ENCODE measurements around the gene SPATA21. TPM values are rescaled to one million over a fixed set of nuclear protein-coding genes. Genes with fewer than 3 reads are reported as not detected.
"Not testable (repeated sequence)": the region's sequence is repeated elsewhere in the genome, so short reads cannot be mapped to it uniquely, and the experiment has no call there.

SPATA21 gene, protein sequence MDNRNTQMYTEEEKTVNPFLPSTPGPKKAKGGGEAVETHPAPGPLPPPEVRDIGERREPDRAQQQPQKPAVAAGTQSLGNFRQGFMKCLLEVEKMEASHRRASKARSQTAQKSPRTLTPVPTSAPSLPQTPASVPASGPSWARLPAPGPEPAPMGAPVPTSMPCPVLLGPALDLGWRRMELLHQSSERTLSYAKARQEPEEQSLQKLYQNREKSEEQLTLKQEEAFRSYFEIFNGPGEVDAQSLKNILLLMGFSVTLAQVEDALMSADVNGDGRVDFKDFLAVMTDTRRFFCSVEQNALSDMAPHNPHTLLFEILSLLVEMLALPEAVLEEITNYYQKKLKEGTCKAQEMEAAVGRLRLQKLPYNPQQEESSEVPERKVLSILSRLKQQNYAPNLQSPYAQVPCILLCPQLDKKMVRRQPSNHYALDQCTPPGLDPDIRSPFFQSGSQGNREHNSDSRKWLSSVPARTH
- total RNA-seq (2014; rRNA removed; shearing (Covaris generic)), result not detected in 2 replicates

DNA sequence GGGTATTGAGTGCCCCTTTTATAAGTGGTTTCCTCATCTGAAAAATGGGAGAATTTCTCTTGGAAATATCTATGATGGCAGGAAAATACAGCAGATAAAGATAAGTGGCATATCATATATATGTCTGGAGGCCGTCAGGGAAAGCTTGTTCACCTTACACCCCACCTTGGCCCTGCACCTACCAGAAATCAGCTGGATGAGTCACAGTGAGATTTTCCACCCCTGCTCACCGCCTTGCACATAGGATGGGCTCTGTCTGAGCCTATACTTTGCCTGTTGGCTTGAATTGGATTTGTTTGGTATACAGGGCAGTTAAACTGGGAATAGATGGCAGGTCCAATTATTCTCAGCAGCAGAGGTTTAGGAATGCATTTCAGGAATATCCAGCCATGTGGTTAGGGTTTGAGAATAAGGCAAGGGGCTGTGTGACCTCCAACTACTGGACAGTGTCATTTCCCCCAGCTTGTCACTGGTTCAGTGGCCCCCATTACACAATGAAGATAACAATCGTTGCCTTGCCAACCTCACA lies at the start of gene SPATA21:
Gene SPATA21, minus strand, starts transcription at position 479 of the 529 bp plus-strand sequence. CDS start 6,053 bp downstream, outside the sequence.
- no peak for DNase-seq (ENCODE audit: low spot score)

DNA sequence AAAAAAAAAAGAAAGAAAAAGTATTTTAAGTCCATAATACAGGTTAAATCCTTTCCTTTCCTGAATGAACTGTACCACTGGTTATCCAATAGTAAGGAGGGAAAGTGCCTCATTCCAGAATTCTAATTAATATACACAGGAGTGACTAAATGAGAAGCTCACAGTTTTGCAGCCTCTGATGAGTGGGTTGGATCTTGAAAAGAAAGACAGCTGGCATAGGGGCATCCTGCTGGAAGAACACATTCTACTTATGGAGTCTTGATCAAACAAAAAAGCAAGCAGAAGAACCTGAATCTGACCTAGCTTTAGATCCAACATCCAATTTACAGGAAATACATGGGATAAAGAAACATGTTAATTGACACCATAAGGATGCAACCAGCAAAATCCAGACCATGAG lies 49.8 kb upstream of the SPATA21 start:
- not testable (repeated sequence) for DNase-seq (ENCODE audit: low spot score)

DNA sequence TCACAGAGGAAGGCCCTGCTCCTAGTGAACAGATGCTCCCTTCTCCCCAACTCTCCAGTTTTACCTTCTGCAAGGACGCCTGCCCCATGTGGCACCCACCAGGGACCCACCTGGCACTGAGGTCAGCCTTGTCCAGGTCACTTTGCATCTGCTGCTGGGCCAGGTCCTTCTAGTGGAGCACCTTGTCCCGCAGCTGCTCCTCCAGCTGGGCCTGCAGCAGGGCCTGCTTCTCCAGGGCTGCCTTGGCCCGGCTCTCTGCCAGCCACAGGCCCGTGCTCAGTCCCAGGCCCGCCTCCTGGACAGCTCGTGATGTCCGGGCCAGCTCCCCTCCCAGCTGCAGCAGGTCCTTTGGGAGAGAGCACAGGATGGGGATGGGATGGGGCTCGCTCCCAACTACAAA lies 49.1 kb upstream of the SPATA21 start:
- not testable (repeated sequence) for DNase-seq (ENCODE audit: low spot score)

DNA sequence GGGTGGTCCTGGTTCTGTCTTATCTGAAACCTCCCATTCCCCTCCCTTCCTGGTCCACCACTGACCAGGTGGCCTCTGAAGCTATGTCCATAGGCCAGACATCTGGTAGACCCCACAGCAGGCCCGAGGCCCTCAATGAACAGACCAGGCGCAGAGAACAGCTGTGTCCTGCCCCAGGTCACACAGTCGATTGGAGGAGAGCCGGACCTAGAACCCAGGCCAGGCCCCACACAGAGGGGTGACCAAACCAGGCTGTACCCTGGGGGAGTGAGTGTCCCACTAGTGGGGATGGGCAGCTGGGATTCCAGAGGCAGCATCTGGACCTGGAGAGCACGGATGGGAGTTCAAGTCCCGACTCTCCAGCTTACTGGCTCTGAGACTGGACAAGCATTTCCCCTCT lies 47.7 kb upstream of the SPATA21 start:
- DNase-seq (ENCODE audit: low spot score), result no peak

DNA sequence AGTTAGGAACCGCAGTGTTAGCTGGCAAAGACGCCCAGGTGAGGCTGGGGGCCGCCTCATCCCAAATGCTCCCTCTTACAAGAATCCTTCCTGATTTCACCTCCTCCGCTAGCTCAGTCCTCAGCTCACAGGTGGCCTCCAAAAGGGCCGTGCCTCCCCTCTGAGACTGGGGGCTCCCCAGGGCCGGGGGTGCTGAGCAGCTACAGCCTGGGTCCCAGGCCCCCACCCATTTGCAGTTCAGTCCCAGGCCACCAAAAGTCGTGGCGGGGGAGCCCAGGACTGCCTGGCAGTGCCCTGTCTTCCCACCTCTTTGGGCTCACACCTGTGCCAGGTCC lies 47.2 kb upstream of the SPATA21 start:
- DNase-seq (ENCODE audit: low spot score), result no peak

DNA sequence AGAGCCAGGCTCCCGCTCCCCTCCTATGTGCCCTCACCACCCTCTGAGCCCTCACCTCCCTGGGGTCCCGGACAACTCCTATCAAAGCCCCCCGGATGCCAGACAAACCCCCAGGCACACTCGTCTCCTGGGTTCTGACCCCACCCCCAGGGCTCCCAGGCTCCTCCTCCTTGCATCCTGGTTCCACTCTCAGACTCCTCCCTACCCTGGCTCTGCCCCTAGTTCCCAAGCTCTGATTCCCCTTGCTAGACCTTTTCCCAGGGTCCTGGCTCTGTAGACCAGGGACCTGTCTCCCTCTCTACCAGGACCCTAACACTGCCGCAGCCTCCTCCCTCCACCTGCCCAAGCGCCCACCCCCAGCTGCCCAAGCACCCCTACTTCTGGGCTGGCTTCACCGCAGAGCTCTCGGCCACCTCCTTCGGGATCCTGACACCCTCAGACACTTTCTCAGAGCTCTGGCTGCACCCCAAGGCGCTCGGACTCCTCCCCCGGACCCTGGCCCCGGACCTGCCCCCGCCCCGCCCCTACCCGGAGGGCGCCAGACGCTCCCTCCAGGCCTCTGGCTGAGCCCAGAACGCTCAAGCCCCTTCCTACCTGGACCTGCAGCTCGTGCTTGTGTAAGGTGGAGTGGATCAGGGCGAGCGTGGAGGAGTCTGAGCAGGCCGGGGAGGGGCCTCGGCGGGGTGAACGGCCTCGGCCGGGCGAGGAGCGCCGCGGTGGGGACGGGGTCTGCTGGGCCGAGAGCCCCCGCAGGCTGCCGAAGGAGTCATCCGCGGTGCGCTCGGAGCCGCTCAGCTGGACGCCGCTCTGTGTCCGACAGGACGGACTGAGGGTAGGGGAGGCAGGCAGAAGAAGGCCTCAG lies 46.6 kb upstream of the SPATA21 start:
- DNase-seq (ENCODE audit: low spot score), result not testable (repeated sequence)

DNA sequence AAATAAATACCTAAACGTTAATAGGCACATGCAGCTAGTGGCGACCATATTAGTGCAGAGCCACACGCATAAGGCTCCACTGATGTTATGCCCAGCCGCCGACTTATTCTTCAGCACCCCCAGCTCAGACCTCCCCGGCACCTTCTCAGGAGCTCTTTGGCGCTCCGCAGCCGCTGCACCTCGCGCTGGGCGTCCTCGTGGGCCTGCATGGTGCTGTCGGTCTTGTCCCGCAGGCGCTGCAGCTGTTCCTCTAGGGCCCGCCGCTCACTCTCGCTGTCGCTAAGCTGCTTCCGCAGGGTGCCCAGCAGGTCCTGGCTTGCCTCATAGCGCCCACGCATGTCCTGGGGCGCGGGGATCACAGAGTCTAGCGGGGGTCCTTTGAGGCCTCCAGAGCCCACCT lies 45.9 kb upstream of the SPATA21 start:
- DNase-seq (ENCODE audit: low spot score), result not testable (repeated sequence)

DNA sequence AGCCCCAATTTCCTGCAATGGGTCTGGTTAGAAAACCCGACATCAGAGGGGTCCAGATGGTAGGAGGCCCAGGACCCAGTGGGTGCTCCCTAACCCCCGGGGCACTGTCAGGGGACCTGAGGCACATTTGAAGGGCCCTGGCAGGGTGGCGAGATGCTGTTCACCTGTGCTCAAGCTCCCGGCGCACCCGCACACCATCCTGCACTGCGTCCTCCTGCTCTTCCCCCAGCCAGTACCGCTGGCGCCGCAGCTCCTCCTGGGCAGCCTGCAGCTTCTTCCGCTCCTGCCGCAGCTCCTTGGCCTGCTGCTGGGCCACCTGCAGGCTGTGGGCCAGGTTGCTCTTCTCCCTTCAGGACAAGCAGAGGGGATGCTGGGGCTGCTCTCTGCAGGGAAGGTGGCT lies 40.9 kb upstream of the SPATA21 start:
- DNase-seq (ENCODE audit: low spot score), result no peak

DNA sequence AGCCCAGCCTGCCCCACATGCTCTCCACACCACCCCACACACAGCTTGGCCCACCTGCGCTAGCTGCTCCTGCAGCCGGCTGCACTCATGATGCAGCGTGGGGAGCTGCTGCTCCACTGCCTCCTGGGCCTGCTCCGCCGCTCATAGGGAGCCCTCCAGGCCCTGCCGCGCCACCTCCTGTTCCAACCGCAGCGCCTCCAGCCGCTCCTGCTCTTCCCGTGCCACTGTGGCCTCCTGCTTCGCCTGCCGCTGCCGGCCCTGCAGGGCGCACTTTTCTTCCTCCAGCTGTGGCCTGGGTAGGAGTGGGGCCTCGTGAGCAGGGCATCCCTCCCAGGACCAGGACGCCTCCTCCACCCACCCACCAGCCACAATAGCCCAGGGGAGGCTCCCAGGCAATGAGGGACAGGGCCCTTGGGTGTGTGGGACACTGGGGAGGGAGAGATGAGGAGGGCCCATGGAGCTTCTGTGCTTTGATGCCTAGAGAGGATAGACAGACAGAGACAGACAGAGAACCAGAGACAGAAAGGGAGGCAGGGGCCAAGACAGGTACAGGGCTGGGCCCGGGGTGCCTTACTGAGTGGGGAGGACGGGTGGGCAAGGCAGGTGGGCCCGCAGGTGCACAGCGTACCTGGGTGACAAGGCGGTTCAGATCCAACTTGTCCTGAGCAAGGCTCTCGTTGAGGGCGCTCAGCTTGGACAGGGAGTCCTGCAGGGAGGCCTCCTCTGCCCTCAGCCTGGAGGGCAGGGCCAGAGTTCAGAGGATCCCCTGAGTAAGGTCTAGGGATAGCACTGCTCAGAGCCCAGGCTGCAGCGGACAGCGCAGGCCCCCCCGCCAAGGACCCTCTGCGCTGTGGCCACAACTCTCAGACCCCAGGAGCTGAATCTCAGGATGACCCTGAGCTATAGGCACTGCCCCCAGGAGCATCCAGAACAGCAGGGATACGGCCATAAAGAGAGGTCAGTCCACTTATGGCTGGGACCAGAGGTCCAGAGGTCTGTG lies 38.8 kb upstream of the SPATA21 start:
- DNase-seq (ENCODE audit: low spot score), result not testable (repeated sequence)

DNA sequence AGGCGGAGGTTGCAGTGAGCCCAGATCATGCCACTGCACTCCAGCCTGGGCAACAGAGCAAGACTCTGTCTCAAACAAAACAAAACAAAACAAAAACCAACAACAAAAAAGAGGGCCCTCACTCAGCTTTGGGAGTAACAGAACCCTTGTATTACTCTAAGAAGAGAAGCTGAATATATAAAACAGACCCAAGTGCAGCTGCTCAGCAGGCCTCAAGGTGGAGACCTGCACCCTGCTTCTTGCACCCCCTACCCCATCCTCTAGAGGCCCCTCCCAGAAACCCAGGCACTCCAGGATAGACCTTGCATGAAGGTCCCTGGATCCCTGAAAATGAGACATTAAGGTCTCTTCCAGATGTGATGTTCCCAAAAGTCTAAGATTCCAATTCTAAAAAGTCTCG lies 37.7 kb upstream of the SPATA21 start:
- not testable (repeated sequence) for DNase-seq (ENCODE audit: low spot score)

DNA sequence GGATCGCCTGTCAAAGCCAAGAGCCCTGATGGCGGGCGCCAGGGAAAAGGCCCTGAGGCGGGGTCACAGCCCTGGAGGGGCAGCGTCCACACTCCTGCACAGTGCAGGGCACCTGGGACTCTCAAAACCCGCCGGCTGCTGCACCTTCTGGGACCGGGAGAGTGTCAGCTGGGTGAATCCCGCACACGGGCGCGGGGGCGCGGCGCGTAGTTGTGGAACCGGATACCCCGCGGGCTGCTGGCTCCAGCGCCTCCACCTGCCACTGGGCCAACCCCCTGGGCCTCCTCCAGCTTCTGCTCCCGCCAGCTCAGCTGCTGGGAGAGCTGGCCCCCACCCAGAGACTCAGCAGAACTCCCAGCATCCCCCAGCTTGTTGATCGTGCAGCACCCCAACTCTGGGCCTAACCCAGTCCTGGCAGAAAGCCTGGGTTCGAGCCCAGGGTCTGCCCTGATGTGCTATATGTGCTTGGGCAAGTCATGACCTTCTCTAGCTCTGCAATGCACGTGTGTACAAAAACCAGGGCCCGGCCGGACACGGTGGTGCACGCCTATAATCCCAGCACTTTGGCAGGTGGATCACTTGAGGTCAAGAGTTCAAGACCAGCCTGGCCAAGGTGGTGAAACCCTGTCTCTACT lies 37.1 kb upstream of the SPATA21 start:
- no peak for DNase-seq (ENCODE audit: low spot score)

DNA sequence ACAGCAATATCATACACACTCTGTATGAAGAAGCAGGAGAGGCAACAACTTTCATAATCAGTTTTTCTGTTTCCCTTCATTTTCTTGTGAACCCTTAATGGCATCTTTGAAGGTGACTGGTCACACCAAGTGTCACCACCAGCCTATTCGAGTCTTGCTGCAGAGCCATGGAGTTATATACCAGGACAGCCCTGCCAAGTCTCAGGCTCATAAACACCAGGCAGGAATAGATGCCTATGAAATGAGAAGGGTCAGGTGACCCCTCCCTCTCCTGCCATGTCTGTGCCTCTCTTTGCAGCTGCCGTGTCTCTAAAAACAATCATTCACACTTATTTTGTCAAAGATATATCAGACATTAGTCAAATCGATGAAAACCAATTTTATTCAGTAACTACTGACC lies 31.3 kb upstream of the SPATA21 start:
- no peak for DNase-seq (ENCODE audit: low spot score)

DNA sequence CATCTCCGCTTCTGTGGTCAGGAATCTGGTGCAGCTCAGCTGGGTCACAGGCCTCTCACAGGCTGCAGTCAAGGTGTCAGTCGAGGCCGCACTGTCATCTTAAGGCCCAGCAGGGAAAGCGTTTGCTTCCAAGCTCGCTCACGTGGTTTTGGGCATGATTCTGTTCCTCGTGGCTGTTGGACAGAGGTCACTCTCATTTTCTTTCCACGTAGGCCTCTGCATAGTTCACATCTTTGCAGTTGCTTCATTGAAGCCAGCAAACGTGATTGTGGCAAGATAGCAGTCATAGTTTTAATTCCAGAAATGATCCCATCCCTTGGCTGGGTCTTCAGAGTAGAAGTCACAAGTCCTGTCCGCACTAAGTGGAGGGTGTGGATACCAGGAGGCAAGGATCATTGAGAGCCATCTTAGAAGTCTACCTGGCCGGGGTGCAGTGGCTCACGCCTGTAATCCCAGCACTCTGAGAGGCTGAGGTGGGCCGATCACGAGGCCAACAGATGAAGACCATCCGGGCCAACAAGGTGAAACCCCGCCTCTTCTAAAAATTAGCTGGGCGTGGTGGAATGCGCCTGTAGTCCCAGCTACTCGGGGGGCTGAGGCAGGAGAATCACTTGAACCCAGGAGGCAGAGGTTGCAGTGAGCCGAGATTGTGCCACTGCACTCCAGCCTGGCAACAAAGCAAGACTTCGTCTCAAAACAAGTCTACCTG lies 27.8 kb upstream of the SPATA21 start:
- no peak for DNase-seq (ENCODE audit: low spot score)

DNA sequence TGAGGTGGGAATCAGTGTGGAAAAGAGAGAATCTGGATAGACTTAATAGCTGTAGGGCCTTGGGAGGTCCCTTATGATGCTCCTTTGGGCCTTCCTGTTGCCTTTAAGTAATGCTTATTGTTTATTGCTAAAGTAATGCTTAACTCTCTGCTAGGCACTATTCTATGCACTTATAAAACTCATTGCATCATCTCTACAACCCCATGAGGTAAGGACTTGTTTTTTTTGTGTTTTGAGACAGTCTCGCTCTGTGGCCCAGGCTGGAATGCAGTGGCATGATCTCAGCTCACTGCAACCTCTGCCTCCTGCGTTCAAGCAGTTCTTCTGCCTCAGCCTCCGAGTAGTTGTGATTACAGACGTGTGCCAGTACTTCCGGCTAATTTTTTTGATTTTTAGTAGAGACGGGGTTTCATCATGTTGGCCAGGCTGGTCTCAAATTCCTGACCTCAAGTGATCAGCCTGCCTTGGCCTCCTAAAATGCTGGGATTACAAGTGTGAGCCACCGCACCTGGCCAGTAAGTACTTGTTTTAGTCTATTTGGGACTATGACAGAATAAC lies 25.6 kb upstream of the SPATA21 start:
- DNase-seq (ENCODE audit: low spot score), result no peak

DNA sequence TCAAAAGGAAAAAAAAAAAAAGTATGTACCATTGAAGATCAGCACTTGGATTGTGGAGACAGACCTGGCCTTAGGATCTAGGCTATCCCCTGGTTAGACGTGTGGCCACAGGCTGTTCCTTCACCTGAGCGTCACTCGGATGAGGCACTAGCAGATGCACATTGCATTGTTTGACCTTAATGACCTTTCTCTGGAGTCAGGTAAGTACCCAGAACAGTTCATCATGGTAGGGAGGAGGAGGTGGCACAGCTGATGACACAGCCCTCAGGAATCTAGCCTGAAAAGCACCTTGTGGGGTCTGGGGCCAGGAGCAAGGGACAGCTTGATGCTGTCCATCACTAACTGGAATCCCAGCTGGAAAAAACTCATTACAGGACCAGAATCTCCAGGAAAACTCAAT lies 24.5 kb upstream of the SPATA21 start:
- no peak for DNase-seq (ENCODE audit: low spot score)

DNA sequence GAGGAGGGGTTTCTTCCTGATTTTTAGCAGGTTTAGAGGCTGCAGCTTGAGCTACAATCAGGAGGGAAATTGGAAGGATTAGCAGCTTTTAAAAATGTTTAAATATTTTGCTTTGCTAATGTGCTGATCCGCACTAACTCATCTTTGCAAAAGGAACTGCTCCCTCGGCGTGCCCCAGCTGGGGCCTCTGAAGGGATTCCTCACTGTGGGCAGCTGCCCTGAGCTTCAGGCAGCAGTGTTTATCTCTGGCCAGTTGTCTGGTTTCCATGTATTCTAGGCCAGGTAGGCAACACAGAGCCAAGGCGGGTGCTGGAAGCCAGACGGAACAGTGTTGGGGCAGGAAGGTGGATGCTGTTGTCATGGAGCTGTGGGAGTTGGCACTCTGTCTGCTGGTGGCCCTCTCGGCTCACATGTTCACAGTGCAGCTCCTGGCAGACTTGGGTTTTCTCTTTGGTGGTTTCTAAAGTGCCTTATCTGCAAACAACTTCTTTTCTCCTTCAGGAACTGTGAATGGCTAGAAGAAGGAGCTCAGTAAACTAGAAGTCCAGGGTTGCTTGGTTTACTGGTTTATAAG lies 22.2 kb upstream of the SPATA21 start:
- DNase-seq (ENCODE audit: low spot score), result no peak

DNA sequence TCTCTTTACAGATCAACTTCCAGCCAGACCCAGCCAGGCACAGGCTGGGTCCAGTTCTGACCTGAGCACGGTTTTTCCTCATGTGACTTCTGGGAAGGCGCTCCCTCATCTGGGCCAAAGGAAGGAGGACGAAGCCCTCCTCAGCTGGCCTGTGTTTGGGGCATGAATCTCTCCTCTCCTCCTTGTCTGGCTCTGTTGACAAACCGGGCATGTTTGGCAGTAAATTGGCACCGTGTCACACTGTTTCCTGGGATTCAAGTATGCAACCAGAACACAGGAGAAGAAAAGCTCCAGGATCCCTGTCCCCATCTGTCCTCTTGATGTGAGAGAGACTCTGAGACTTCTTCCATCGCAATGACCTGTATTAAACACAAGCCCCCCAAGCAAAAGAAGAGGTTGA lies 21.6 kb upstream of the SPATA21 start:
- no peak for DNase-seq (ENCODE audit: low spot score)

DNA sequence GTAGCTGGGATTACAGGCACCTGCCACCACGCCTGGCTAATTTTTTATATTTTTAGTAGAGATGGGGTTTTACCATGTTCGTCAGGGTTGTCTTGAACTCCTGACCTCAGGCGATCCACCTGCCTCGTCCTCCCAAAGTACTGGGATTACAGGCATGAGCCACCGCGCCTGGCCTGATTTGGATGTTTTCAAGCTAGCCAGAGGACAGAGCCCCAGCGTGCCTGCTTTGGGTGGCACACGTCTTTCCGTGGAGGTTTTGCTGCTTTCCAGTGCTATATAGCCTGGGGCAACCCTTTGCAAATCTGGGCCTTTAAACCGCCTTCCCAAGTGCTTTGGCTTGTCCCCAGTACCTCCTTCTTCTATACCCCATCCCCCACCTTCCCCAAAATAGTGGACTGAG lies 18.9 kb upstream of the SPATA21 start:
- not testable (repeated sequence) for DNase-seq (ENCODE audit: low spot score)

DNA sequence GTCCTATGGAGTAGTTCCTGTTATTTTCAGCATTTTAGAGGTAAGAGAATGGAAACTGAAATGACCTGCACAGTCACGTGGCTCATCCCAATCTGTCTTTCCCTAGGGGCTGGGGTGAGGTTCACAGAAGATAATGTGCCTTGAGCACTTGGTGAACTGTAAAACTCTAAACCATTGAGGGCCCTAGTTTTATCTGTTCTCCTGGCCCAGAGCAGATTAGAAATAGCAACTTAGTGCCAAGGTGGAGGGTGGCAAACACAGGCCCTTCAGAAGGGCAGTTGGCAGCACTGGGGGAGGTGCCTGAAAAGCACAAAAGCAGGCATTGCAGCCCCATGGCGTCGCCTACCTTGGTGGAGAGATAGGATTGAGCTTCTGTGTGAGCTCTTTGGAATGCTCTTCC lies 17.7 kb upstream of the SPATA21 start:
- not testable (repeated sequence) for DNase-seq (ENCODE audit: low spot score)

All from HT-29 (cell line).